Skin of body (tissue), 2 donors: ENCODE results near the gene THSD7A. TPM values are rescaled to one million over a fixed set of nuclear protein-coding genes. Genes with fewer than 3 reads are reported as not detected.

Experiments used
- DNase-seq: peaks from one replicate; lab custom pipeline; 2025; lab: John Stamatoyannopoulos, UW
- total RNA-seq: library from RNA; depleted of rRNA; stranded (reverse); fragments of >200 nt; gene quantifications from one replicate; pipeline ENCODE4 v1.2.3, GENCODE V29; 2014

The THSD7A gene
- total RNA-seq, 1 donor from 2014 or later = 6.9 TPM

DNA sequence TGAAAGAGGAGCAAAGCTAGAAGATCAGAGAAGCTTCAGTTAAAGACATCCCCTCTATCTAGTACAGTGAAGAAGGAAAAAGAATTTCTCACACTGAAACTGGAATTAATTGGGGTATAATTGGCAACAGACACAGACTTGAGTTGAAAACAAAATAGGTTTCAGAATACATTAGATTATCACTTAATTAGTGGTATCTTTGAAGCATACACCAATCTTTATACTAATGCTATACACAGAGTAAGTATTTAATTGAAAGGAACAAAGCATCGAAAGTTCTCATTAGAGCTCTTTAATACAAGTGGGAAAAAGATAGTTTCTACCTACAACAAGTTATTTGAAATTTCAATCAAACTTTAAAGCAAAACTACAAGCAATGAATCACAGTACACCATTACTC lies 128.2 kb downstream of the THSD7A start:
- DNase-seq = no peak

GRCh38 chr7:11702938-11703337 lies 129.1 kb downstream of the THSD7A start:
- peak; percentile 16 for DNase-seq

DNA sequence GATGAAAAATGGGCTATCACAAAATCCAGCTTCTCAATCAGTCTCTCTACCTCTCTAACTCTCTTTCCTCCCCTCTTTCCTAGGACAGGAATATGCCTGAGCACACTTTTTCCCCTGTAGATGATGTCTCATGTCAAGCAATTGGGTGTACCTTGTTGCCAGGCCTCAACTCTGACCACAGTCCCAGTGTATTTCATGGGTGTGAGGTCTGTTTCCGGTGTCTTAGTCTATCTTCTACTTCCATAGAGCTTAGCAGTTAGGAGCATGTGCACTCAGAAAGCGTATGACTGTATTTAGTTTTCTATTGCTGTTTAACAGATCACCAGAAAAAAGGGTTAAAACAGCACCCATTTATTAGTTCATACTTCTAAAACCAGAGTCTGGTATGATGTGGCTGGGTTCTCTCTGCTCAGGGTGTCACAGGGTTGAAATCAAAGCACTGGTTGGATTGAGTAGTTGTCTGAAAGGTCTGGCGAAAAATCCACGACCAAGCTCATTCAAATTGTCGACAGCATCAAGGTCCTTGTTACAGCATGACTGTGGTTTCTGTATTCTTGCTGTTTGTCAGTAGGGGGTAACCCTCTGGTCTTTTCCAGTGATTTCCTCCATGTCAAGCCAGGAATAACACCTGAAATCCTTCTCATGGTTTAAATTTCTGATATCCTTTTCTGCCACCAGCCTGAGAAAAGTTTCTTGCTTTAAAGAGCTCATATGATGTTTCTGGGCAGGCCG lies 130.0 kb downstream of the THSD7A start:
- no peak for DNase-seq

- no peak for DNase-seq
Observed at GRCh38 chr7:11699666-11700065, 132.3 kb downstream of the THSD7A start.

GRCh38 chr7:11698384-11698871 lies 133.6 kb downstream of the THSD7A start:
- no peak for DNase-seq

GRCh38 chr7:11690395-11690794 lies 141.6 kb downstream of the THSD7A start:
- no peak for DNase-seq

DNA sequence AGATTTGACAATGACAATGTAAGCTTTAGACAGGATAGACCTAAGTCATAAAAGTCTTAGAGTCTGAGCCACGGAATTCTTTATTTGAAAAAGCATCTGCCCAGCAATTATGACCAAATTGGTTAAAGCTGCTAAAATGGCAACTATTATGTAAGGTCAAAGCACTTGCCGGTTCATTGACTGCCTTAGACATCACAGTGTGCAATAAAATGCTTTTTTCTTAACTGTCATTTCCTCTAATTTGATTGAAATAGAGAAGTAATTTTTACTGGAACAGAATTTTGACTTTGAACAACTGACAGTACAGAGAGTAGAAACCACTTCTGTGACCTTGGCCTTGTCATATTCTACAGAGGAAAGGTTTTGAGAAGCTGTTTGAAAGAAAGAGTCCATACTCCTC lies 142.9 kb downstream of the THSD7A start:
- DNase-seq = no peak

- no peak for DNase-seq
Observed at GRCh38 chr7:11681461-11681860, 150.5 kb downstream of the THSD7A start.

DNA sequence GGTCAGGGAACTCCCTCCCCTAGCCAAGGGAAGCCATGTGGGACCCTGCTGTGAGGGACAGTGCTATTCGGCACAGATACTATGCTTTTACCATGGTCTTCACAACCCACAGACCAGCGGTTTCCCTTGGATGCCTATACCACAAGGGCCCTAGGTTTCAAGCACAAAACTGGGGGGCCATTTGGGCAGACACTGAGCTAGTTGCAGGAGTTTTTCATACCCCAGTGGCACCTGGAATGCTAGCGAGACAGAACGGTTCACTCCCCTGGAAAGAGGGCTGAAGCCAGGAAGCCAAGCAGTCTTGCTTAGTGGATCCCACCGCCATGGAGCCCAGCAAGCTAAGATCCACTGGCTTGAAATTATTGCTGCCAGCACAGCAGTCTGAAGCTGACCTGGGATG lies 156.8 kb downstream of the THSD7A start:
- no peak for DNase-seq

- DNase-seq = no peak
Observed at GRCh38 chr7:11668727-11669126, 163.3 kb downstream of the THSD7A start.

DNA sequence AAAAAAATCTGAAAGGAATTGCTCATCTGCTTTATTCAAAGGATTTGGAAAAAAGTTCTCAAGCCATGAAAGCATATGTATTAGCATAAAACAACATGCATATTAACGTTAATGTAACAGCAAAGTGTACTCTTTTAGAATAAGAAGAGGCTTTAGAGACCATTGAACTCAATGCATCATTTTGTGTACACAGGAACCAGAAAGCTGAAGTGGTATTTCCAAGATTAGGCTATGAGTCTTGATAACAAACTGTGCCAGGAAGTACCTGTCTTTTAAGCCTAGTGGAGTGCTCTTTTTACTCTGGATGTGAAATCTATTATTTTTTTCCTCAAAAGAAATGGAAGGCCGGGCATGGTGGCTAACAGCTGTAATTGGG lies 164.2 kb downstream of the THSD7A start:
- DNase-seq = no peak

DNA sequence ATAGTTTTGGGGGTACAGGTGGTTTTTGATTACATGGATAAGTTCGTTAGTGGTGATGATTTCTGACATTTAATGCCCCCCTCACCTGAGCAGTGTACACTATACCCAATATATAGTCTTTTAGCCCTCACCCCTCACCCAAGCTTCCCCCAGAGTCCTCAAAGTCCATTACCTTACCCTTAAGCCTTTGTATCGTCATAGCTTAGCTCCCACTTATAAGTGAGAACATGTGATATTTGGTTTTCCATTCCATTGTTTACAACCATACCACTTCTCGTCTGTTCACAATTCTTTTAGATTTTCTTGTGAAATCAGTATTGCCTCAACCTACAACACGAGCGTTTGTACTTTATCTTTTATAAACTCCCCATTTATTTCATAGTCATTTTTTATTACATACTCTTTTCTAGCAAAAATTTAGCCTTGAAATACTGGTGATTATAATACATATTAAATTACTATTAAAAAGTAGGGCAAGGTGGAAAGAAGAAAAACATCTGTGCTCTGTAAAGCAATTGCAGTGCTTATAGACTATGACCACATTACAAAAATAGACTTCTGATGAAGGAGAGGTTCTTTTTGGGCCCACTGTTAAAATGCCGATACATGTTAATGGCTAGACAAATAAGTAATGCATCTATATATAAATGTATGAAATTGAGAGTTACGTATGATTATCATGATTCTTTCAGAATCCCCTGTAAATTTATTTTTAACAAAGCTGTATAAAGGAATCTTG lies 164.8 kb downstream of the THSD7A start:
- DNase-seq = no peak

DNA sequence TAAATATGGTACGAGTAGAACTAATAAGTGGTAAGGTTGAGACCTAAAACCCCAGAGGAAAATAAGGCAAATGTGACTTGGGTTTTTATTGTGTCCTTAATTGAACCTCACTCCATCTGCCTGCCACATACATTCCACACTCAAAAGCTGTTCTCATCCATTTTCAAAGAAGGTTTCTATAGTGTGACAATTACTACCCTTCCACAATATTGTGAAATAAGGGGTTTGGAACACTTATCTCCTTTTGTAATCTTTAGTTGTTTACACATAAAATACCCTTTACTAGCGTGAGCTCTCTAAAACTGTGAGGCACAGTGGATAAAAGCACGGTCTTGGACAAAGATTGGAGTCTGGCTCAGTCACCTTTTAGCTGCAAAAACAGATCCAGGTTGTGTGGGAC lies 166.6 kb downstream of the THSD7A start:
- no peak for DNase-seq

- DNase-seq = no peak
Observed at GRCh38 chr7:11655642-11656041, 176.4 kb downstream of the THSD7A start.

- DNase-seq = no peak
Observed at GRCh38 chr7:11655163-11655562, 176.8 kb downstream of the THSD7A start.

DNA sequence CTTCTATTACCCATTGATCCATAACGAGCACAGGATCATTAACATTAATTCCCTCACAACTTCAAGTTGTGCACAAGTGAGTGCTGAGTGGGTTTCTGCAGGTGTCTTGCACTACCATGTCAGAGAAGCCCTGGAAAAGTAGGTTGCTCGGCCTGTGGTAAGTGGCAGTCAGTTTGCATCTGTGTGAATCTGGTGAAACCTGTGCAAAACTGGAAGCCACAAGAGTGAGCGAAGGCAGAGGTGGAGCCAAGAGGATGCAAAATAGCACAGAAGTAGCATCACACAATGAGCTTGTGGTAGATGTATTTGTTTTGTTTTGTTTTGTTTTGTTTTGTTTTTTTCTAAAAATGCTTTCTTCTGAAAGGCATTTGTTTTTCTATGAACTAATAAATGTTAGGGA lies 181.5 kb downstream of the THSD7A start:
- no peak for DNase-seq

- DNase-seq = no peak
Observed at GRCh38 chr7:11650030-11650429, 182.0 kb downstream of the THSD7A start.

DNA sequence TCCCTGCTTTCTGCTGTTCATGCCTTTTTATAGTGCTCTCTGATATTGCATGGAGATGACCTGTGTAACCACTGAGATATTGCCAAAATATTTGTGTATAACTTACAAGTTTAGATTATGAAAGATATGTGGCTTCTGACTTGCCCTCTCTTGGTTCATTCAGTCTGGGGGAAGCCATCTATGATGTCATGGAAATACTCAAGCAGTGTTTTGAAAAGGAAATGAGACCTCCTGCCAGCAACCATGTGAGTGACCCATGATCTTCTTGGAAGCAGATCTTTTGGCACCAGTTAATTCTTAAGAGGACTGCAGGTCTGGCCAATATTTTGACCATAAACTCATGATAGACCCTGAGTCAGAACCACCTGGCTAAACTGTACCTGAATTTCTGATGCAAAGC lies 183.0 kb downstream of the THSD7A start:
- no peak for DNase-seq

DNA sequence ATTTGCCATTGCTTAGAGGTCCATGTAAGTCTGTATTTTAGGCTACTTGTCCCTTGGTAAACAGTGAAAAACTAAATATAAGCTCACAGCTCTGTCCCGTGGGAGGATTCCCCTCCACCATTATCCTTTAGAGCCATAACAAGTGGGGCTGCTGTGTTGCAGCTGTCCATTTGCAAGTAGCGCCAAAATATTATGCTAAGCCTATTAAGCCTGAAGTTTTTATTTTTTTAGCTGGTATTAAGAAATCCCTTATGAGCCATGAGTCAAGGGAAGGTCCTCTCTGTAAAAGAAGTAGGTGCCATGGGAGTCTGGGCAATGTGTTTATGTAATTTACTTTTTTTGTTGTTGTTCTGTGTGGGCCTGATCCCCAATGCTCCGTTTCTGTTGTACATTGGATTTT lies 183.9 kb downstream of the THSD7A start:
- DNase-seq = no peak

DNA sequence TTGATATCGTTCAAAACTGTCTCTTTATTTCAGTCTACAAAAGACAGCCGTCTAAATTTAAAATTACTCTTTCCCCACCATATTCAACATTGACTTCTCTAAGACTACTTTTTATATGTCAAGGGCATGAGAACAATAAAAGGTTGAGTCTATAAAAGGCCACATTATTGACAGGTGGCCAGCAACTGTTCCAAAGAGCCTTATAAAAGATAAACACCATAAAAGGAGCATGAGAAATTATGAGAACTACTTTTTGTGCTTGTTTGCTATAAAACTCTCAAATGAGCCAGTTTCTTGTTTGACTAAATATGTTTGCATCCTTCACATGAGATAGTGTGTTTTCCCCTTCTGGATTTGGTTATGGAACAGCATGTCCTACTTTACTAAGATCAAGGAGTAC lies 189.2 kb downstream of the THSD7A start:
- no peak for DNase-seq

GRCh38 chr7:11642276-11642675 lies 189.7 kb downstream of the THSD7A start:
- no peak for DNase-seq

- no peak for DNase-seq
Observed at GRCh38 chr7:11638011-11638774, 193.8 kb downstream of the THSD7A start.
